ENCODE results near the gene ROBO2.

Gene ROBO2

GRCh38 chr3:77436908-77437307 lies 397.0 kb downstream of the ROBO2 start:
- no peak for DNase-seq

GRCh38 chr3:77446084-77446483 lies 406.2 kb downstream of the ROBO2 start:
- no peak for DNase-seq

GRCh38 chr3:77446761-77447160 lies 406.9 kb downstream of the ROBO2 start:
- no peak for DNase-seq

DNA sequence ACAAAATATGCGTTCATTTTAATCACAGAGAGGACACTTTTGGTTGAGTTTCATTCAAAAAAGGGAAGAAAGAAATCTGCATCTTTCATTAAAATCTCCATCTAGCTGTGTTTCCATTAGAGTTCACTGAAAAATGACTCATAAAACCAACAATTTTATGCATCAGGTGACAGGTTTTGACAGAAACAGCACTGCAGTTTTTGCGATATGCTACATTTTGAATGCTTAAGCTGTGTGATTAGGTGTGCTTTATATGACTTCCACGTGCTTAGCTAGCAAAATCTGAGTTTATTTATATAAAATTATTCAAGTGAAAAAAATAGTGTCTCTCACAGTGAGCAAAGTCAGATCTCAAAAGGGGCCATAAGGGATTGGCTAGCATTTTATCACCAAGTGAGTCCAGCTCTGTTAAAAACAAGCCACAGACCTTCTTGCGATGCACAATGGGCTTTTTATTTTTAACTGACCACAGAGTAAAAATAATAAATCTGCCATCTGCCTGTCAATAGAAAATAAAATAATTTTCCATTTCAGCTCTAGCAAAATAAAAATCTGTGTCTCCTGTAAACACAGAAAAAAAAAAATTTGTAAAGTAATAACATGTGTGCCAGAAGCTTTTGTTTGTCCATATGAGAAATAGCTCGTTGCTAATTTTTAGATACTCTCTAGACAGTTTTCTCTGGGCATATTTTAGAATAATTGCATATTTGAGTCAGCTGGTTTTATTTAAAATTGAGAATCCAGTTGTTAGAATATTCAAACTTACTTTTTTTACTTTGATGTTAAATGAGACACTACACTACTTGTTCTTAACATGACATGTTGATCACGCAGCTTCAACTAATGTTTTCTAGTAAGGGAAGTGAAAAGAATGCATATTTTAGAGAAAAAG lies 409.8 kb downstream of the ROBO2 start:
- no peak for DNase-seq

- no peak for DNase-seq
Observed at GRCh38 chr3:77456431-77456830, 416.5 kb downstream of the ROBO2 start.

DNA sequence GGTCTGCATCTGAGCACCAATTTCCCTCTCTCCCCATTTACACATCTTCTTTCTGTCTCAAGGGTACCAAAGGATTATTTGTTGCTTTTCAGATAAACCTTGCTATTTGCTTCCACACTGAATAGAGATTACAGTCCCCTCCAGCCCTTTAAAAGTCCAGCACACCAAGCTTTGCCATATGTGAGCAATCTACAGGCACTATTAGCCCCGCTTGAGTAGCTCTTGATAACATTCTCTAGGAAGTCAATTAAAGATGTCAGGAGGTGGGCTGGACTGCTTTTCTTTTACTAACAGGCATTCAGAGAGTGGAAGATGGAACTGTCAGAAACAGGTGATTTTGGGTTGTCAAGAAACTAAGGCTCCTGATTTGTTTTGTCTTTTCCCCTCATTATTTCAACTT lies 417.0 kb downstream of the ROBO2 start:
- DNase-seq: no peak

GRCh38 chr3:77459926-77460325 lies 420.0 kb downstream of the ROBO2 start:
- no peak for DNase-seq

DNA sequence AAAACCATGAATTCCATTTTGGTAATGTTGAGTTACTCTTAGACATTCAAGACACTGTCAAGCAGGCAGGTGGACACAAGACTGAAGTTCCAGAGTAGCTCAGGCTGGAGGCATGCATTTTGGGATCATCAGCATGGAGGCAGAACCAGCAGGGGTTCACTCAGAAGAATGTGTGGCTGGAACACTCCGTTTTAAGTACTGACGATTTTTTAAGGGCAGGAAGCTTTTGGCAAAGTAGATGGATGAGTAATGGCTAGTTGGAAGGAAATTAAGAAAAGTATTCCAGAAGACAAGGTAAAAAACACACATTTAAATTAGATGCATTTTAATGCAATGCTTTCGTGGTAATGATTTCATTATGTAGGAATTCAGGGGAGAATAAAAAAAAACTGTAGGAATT lies 420.4 kb downstream of the ROBO2 start:
- DNase-seq: no peak

GRCh38 chr3:77462951-77463350 lies 423.1 kb downstream of the ROBO2 start:
- DNase-seq: no peak

- DNase-seq: no peak
Observed at GRCh38 chr3:77464111-77464688, 424.3 kb downstream of the ROBO2 start.

- no peak for DNase-seq
Observed at GRCh38 chr3:77466562-77467115, 426.7 kb downstream of the ROBO2 start.

DNA sequence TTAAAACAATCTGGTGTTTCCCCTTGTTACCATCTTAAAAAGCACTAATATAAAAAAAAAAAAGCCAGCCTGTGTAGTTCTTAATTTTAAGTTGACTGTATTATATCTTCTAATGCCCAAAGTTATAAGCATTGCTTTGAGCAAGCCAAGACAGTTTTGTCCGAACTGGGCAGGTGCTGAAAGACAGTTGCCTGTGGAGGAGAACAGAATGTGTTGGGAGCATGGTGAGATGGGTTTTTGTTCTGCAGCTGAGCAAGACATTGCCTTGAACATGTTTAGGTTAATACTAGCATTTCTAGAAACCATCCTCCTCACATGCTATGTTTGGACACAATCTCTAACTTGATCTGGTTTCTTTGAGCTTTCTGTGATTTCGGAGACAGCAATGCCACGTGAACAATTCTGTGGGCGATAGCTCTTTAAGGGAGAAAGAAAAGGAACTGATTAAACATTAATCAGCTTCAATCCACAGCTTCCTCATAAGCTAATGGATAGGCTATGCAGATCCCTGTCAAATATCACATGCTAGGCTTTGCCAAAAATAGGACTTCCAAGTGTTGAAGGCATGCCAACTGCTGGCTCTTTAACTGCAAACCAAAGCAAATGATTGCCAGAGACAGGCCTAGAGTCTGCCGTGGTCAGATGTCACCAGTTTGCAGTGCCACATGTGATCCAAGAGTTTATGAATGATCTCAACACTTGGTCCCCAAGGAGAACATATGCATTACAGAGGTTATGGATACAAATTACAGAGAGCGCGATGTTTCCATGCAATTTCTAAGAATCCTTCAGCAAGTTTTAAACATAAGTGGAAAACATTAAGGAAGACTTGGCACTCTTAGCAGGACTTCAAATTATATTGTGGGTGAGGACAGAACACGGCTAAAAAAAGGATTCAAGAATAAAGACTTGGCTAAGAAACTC lies 428.1 kb downstream of the ROBO2 start:
- DNase-seq: no peak

DNA sequence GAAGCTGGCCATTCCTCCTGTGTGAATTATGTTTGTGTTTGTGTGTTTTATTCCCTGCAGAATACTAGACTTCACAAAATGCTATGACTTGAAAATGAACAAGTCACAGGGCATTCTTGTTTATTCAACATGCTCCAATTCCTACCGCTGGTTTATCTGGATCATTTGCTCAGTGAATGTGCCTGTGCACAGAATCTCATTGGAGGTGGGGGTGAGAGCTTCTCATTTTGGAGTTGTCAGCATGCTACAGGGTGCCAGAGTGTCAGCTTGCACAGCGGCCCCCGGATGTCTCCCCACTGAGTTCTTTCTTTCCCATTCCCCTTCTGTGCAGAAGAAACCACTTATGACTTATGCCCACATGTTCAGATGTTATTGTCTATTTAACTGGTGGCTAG lies 428.7 kb downstream of the ROBO2 start:
- no peak for DNase-seq

DNA sequence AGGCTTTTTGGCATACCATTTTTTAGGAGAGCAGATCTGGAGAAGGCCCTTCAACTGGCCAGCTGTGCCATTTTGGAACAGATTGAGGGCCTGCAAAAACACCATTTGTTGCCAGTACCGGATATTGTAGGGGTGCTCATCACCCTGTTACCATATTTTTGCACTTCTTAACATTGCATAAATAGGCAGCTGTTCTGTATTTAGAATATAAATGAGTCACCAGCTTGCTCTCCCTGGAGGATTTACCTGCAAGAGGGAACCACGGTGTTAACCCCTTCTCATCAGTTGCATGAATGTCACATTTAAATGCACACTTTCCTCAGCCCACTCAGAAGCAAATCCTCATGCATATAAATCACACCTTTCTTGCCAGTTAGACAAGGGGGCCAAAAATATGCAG lies 435.6 kb downstream of the ROBO2 start:
- DNase-seq: no peak

GRCh38 chr3:77479021-77479420 lies 439.1 kb downstream of the ROBO2 start:
- no peak for DNase-seq

- DNase-seq: no peak
Observed at GRCh38 chr3:77489216-77489615, 449.3 kb downstream of the ROBO2 start.

DNA sequence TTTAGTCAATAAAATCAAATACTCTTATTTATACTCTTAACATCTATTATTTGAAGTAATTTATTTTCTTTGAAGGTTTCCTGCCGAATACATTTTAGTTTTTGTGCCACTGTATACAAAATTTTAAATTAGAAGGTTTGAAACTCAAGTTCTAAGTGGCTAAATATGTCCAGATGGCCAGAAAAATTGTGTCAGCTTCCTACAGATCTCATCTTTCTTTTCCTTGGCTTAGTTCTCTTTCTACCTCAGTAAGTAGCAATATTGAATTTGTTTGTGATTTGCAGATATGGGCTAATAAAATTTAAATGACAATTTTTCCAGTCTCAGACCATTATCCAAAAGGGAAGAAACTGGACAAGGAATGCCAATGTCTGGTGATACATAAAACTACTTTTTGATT lies 452.1 kb downstream of the ROBO2 start:
- DNase-seq: no peak

GRCh38 chr3:77500721-77501120 lies 460.8 kb downstream of the ROBO2 start:
- DNase-seq: no peak

DNA sequence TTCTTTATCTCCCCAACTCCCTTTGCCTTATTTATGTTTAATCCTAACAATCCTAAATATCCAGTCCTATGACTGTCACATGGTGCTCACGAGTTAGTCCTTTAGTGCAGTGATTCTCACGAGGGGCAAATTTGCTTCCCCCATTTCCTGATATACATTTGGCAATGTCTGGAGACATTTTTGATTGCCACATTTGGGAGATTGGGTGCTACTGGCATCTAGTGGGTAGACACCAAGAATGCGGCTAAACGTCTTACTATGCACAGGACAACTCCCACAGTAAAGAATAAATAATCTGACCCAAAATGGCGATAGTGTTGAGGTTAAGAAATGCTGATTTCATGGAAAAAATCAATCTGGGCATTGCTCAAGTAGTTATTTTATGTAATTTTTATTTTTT lies 466.5 kb downstream of the ROBO2 start:
- no peak for DNase-seq

DNA sequence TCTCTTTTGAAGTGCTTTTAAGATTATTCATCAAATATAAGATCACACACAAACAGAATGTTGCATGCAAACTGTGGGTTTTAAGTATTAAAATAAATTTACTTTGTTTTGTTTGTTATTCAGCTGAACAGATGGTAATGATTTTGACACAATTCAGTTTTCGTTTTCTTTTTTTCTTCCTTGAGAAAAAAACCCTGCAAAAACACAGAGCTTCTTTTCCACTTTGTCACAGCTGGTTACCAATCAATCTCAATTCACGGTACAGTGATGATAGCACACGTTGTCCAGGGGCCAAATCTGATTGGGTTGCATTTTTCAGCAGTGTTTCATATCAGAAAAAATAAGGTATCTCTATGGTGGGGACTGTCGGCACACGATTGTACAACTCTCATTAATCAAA lies 473.6 kb downstream of the ROBO2 start:
- DNase-seq: peak in 1 of 2 experiments; percentile 19

GRCh38 chr3:77514766-77515165 lies 474.9 kb downstream of the ROBO2 start:
- no peak for DNase-seq

DNA sequence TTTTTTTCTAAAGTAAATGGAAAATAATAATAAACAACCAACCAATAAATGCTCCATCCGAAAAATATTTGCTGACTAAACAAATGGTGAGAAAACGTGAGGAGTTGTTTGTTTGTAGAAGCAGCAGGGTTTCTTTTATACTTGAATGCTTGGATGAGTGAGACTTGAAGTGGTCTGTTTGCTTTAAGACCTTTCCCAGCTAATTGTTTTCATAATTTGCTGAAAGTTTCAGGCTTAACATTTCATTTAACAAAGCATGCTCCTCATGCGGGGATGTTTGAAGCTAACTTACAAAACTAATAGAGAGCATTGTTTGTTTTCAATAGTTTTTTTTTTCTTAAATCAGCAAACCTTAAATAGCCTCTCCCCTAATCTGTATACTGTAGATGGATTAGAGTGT lies 484.6 kb downstream of the ROBO2 start:
- no peak for DNase-seq
